Chondrocyte (in vitro differentiated cells): ENCODE data around the gene OCA2. TPM values are rescaled to one million over a fixed set of nuclear protein-coding genes. Genes with fewer than 3 reads are reported as not detected.
"Not testable (repeated sequence)": the region's sequence is repeated elsewhere in the genome, so short reads cannot be mapped to it uniquely, and the experiment has no call there.

Experiments
- DNase-seq: peaks from one replicate; pipeline ENCODE4 v3.0.0; 2021; ENCODE audit warnings: mixed read lengths, low spot score
- H3K27ac Mint-ChIP-seq: one replicate; pipeline ENCODE4 v1.8.0; 2021; ENCODE audit warnings: mild to moderate bottlenecking, moderate library complexity, mixed read lengths; ENCODE audit not compliant: unreplicated experiment
- H3K27me3 Mint-ChIP-seq: 2 replicates; pipeline ENCODE4 v1.8.0; 2021; ENCODE audit warnings: low read depth, mixed read lengths
- H3K36me3 Mint-ChIP-seq: 2 replicates; pipeline ENCODE4 v1.8.0; 2021; ENCODE audit warnings: low read depth, mixed read lengths
- H3K4me1 Mint-ChIP-seq: 2 replicates; pipeline ENCODE4 v1.8.0; 2021; ENCODE audit warnings: low read depth, mild to moderate bottlenecking, mixed read lengths
- H3K4me3 Mint-ChIP-seq: one replicate; pipeline ENCODE4 v1.8.0; 2021; ENCODE audit warnings: mild to moderate bottlenecking, moderate library complexity, mixed read lengths; ENCODE audit not compliant: unreplicated experiment
- H3K9me3 Mint-ChIP-seq: 2 replicates; pipeline ENCODE4 v1.8.0; 2021; ENCODE audit warnings: low read depth, mixed read lengths
- total RNA-seq: library from RNA; stranded (reverse); gene quantifications from 3 replicates; pipeline ENCODE4 v1.2.1, GENCODE V29; 2021
- TF ChIP-seq, protein P1 (sequence below): fragments of 200-600 bp; sonication (generic); IDR thresholded peaks from 2 replicates; pipeline ENCODE4 v1.5.0; 2021; ENCODE audit warnings: antibody characterized with exemption, mild to moderate bottlenecking, moderate library complexity

OCA2 gene
- total RNA-seq, 1 donor from 2014 or later: 0.75 TPM

DNA sequence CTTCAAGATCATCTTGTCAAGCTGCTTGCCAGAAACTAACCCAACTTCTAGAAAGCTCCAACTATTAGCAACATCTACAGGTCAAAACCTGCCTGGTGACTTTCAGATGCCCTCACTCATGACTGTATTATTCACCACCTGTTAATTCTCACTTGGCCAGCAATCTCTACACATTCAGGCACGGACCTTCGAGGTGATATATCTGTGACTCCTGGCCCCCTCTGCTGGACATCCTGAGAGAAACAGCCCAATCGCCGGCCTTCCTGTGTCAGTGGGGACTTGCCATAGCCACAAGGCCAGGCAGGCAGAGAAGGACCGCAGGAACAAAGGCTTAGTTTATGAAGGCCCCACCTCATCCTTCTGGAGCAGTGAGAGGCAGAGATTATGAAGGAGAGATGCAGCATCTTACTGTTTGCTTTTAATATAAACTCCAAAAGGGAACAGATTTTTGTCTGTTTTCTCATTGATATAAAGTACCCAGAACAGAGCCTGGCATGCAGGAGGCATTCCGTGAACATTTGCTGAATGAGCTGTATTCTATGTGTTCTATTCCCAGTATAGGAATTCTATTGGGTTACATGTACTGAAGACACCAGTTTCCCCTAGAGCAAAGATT lies 24.4 kb upstream of the OCA2 start:
- Mint-ChIP-seq H3K27me3 (no peaks in the 10 kb centered on the region), H3K9me3 (no peaks in the 10 kb centered on the region), H3K36me3 (peaks cover 17% of the 10 kb centered on the region), H3K27ac (peak overlapping the region; percentile 49), H3K4me1 (peaks cover 15% of the 10 kb centered on the region), H3K4me3 (no peak overlapping the region)
- TF ChIP-seq, protein P1, sequence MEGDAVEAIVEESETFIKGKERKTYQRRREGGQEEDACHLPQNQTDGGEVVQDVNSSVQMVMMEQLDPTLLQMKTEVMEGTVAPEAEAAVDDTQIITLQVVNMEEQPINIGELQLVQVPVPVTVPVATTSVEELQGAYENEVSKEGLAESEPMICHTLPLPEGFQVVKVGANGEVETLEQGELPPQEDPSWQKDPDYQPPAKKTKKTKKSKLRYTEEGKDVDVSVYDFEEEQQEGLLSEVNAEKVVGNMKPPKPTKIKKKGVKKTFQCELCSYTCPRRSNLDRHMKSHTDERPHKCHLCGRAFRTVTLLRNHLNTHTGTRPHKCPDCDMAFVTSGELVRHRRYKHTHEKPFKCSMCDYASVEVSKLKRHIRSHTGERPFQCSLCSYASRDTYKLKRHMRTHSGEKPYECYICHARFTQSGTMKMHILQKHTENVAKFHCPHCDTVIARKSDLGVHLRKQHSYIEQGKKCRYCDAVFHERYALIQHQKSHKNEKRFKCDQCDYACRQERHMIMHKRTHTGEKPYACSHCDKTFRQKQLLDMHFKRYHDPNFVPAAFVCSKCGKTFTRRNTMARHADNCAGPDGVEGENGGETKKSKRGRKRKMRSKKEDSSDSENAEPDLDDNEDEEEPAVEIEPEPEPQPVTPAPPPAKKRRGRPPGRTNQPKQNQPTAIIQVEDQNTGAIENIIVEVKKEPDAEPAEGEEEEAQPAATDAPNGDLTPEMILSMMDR: peak; percentile 88
- no peak for DNase-seq

DNA sequence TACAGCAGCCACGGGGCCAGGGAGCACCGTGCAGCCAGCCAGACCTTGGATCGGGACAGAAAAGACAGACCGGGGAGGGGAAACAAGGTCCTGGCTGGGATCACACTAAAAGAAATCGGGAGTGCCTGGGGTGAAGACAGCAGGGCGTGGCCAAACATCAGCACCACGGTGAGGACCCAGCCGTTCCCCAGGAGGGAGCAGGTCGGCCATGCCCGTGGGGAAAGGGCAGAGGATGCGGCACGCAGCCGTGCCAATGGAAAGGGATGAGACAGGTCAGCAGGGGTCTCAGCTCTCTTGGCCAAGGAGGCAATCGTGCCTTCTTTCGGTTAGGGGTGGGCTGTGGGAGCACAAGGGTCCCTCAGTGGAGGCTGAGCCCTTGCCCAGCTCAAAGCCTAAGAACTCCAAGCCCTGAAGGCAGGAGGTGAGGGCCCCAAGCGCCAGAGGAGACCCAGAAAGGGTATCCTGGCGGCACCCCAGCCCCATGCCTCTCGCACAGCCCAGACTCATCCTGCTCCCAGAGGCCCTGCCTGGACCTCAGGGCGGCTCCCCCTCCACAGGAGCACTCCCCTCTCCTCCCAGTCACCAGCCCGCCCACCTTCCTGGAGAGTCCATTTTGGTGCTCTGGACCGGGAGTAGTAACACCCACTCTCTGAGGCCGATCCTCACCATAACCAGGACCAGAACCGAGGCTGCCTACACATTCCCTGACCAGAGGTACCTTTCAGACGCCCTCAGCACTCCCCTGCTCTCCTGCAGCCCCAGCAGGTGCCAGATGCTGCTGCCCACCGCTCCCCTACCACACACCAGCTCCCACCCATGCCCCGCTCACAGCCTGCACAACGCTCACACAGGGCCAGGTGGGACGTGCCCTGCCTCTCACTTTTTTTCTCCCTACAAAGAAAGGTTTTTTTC lies 23.2 kb upstream of the OCA2 start:
- Mint-ChIP-seq H3K36me3 (peaks cover 17% of the 10 kb centered on the region), H3K27me3 (no peaks in the 10 kb centered on the region), H3K4me1 (peaks cover 15% of the 10 kb centered on the region), H3K4me3 (no peak overlapping the region), H3K9me3 (no peaks in the 10 kb centered on the region), H3K27ac (no peak overlapping the region)
- DNase-seq: no peak
- TF ChIP-seq, protein P1: no peak

DNA sequence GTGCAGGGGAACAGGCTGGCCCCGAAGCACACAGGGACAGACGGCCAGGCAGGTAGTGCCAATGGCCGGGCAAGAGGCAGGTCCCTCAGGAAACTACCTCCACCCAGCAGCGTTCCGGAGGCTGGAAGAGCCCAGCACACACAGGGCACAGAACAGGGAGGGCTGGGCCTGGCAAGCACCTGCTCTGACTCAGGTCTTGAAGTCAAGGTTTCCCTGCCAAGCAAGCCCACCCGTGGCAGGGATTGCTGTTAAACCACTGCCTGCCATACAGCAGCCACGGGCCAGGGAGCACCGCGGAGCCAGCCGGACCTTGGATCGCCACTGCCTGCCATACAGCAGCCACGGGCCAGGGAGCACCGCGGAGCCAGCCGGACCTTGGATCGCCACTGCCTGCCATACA lies 22.5 kb upstream of the OCA2 start:
- H3K27me3 Mint-ChIP-seq, H3K27ac Mint-ChIP-seq, DNase-seq, H3K4me3 Mint-ChIP-seq, H3K9me3 Mint-ChIP-seq: not testable (repeated sequence)
- Mint-ChIP-seq H3K36me3 (peaks cover 18% of the 10 kb centered on the region), H3K4me1 (peaks cover 15% of the 10 kb centered on the region)

DNA sequence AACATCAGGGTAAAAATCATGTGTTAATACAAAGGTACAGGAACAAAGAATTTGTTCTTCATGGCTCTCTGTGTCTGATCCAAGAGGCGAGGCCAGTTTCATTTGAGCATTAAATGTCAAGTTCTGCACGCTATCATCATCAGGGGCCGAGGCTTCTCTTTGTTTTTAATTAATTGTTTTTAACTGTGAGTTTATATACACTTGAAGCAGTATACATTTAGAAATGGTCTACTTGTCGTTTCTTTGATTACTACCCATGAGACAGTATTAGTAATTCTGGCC lies 21.2 kb upstream of the OCA2 start:
- DNase-seq: no peak
- H3K4me3 Mint-ChIP-seq: no peak overlapping the region
- H3K27ac Mint-ChIP-seq: no peak overlapping the region
- peaks cover 12% of the 10 kb centered on the region for H3K4me1 Mint-ChIP-seq
- TF ChIP-seq, protein P1: no peak
- no peaks in the 10 kb centered on the region for H3K9me3 Mint-ChIP-seq
- H3K27me3 Mint-ChIP-seq: no peaks in the 10 kb centered on the region
- peaks cover 24% of the 10 kb centered on the region for H3K36me3 Mint-ChIP-seq

DNA sequence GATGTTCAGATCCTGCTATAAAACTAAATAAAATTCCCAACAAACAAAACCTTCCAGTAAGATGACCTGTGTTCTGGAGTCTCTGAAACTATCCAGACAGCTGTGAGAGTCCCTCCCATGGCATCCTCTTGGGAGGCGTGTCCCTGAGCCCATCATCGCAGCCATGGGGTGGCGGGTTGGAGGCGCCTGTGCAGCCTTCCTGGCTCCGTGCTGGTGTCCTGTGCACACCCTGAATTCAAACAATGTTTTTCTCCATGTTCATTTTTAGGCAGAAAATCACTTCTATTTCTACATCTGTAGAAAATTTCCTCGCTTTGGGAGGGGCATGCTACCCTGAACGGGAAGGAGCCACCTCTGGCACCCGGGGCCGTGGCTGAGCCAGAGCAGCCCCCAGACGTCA lies 19.4 kb upstream of the OCA2 start:
- Mint-ChIP-seq H3K27ac (no peak overlapping the region), H3K4me1 (peaks cover 10% of the 10 kb centered on the region), H3K9me3 (no peaks in the 10 kb centered on the region), H3K4me3 (no peak overlapping the region), H3K27me3 (no peaks in the 10 kb centered on the region), H3K36me3 (peaks cover 27% of the 10 kb centered on the region)
- TF ChIP-seq, protein P1: no peak
- DNase-seq: no peak

DNA sequence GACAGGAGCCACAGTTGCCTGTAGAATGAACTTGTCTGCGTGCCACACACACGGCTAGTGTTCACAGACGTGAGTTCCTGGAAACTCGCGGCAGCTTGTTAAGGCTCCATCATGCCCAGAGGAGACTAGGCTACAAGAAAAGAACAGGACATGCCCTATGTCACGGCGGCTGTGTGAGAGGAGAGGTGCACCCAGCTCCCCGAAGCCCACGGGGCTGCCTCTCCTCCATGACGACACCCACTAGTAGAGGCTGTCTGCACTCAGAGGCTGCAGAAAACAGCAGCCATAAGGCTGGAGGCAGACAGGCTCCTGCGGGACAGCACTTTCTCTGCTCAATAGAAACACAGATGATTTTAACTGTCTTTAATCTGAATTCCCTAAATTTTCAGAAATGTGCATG lies 19.0 kb upstream of the OCA2 start:
- H3K36me3 Mint-ChIP-seq: peaks cover 29% of the 10 kb centered on the region
- no peaks in the 10 kb centered on the region for H3K27me3 Mint-ChIP-seq
- H3K27ac Mint-ChIP-seq: no peak overlapping the region
- TF ChIP-seq, protein P1: no peak
- no peak overlapping the region for H3K4me3 Mint-ChIP-seq
- H3K4me1 Mint-ChIP-seq: peaks cover 6% of the 10 kb centered on the region
- no peaks in the 10 kb centered on the region for H3K9me3 Mint-ChIP-seq
- DNase-seq: no peak
